HG03025 (cell line): ENCODE results near the gene ARTN.

ENCODE experiments used
- ATAC-seq: cut with Tn5 transposase; IDR thresholded peaks from one replicate; pipeline ENCODE4 v1.9.1; 2021; ENCODE audit warnings: mild to moderate bottlenecking, moderate library complexity; ENCODE audit not compliant: unreplicated experiment, low FRiP score

ARTN gene

DNA sequence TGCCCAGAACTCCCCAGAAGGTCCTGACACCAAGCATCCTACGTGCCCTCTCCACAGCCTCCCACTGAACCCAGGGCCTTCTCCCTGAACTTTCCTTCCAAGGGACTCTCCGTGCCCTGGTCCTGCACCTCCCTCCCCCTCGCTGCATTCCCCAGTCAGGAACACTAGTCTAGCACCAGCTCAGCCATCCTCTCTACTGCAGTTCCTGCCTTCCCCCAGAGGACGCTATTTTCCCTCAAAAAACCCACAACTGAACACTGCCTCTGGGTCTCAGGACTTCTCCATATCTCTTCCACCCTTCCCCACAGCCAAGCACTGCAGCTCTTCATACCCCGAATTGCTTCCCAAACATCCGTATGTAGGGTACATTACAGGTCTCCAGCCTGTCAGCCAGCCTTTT lies 12.6 kb upstream of the ARTN start:
- ATAC-seq, result no peak

DNA sequence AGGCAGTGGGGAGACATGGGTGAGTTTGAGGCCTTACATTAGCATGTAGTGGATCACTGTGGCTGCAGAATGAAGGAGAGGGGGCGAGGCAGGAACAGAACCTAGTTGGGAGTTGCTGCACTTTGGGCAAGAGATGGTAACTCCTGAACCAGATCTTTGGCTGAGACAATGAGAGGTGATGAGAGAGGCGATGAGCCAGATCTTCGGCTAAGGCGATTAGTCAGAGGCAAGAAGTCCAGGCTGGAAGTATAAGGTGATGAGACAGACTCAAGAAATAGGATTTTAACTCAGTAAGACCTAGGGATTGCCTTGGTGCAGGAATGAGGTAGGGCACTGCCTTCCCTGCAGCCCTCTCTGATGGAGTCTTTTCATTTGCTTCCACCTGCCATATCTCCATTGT lies 9.1 kb upstream of the ARTN start:
- no peak for ATAC-seq

DNA sequence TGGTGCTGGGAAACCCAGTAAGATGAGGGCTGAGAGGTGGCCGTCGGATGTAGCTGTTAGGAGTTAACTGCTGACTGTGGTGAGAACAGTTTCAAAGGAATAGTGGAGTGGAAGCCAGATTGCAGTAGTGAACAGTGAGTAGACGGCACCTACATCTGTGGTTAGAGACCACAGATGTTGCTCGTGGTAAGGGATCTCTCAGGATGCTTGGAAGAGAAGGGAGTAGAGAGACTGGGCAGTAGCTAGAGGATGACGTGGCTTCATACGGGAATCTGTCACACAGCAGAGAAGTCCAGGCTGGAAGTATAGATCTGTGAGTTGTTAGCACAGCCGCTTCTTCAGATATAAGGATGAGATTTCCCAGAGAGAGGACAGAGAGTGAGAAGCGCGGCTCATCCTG lies 7.8 kb upstream of the ARTN start:
- no peak for ATAC-seq

DNA sequence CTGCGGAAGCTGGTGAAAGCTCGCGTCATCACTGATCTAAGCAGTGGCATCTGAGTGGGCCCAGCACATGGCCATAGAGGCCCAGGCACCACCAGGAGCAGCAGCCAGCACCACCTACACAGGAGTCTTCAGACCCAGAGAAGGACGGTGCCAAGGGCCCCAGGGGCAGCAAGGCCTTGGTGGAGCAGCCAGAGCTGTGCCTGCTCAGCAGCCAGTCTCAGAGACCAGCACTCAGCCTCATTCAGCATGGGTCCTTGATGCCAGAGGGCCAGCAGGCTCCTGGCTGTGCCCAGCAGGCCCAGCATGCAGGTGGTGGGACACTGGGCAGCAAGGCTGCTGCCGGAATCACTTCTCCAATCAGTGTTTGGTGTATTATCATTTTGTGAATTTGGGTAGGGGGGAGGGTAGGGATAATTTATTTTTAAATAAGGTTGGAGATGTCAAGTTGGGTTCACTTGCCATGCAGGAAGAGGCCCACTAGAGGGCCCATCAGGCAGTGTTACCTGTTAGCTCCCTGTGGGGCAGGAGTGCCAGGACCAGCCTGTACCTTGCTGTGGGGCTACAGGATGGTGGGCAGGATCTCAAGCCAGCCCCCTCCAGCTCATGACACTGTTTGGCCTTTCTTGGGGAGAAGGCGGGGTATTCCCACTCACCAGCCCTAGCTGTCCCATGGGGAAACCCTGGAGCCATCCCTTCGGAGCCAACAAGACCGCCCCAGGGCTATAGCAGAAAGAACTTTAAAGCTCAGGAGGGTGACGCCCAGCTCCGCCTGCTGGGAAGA lies 3.2 kb upstream of the ARTN start:
- no peak for ATAC-seq

DNA sequence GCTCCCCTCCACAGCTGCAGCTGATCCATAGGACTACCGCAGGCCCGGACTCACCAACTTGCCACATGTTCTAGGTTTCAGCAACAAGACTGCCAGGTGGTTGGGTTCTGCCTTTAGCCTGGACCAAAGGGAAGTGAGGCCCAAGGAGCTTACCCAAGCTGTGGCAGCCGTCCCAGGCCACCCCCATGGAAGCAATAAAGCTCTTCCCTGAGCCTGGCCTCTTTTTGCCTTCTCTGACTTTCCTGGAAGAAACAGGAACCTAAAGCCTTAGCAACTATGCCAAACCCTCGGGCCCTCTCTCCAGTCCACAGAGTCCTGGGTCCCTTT lies 2.7 kb upstream of the ARTN start:
- ATAC-seq, result no peak

DNA sequence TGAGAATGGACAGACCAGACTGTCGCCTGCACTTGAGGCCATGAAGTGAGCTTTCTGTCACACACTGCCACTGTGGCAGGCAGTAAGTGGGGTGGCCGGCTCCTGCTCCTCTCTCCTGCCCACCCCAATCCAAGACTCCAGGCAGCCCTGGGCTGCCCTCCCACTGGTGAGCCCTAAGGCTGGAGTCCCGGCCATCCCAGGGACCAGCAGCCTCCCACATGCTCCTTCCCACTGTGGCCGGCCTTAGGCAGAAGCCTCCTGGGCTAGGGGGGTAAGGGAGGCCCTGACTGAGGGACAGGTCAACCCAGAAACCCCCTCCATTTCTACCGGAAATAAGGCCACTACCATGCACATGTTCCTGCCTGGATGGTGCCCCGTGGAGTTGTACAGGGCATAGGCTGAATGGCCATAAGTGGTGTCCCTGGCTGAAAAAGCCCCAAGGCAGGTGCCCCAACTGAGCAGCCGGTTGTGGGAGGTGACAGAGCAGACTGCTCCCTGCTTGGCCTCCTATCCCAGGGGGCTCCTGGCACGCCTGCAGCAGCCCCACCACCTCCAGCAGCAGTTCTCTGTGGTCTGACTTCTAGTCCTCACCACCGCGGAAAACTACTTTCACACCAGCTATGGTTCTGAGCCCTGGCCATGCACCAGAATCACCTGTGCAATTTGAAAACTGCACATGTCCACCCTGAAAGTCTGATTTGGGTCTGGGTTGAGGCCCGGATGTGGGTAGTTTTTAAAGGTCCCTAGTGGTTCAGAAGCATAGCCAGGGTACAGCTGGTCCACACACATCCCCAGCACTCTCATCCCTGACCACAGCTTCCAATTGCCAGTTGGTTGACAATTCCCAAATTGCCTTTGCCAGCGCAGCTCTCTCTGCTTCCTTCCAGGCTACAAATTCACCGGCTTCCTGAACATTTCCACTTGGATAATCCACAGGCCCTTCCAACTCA lies 1.6 kb upstream of the ARTN start:
- ATAC-seq, result no peak

DNA sequence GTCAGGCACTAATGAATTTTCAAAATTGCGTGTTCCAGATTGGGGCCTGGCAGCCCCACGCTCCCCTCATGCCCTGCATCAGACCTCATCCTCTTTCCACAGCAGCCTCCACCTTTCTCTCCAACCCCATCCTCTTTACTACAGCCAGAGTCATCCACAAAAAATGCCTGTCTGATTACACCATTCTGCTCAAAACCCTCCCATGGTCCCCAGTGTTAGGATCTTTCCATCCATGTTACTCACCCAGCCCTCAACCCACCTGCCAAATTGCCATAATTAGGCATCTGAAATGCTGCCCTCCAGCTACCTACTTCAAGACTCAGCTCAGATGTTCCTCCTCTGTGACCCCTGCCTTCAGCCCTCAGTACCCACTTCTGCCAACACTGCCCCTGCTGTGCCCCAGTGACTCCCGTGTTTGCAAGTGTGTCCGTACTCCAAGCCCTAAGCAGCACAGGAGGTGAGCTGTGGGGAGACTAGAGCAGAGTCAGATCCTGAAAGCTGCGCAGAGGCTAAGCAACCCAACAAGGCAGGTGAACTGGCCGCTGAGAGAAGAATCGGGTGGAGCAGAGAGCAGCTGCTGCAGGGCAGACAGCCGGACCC lies 715 bp upstream of the ARTN start:
- ATAC-seq, result no peak

DNA sequence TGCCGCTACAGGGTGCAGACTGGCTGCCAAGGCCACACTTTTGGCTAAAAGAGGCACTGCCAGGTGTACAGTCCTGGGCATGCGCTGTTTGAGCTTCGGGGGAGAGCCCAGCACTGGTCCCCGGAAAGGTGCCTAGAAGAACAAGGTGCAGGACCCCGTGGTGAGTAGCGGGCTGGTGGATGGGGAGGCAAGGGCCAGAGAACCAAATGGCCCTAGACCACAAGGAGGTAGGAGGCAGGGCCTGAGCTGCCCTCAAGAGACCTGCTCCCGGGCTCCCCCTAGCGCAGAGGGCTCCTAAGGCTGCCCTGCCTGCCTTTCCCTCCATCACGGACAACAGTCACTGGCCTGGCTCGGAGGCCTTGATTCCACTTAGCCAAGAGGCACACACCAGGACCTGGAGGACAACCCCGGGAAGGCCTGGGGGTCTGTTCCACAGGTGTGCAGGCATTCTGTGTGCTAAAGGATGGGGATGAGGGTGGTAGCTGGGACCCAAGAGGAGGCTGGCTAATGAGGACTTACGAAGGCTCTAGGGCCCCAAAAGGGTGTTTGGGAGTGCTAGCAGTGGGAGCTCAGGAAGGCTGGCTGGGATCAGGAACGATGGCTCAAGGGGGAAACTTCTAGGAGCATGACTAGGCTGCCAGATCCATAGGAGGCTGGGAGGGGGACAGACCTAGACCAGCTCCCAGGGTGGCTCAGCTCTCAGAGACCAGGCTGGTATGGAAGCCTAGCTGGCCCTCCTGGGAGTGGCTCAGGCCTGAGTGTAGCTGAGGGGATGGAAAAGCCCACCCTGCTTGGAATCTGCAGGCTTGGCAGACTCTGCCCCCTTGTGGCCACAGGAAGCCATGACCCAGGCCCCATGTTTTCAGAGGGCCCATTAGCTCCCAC lies 742 bp downstream of the ARTN start:
- ATAC-seq, result no peak

DNA sequence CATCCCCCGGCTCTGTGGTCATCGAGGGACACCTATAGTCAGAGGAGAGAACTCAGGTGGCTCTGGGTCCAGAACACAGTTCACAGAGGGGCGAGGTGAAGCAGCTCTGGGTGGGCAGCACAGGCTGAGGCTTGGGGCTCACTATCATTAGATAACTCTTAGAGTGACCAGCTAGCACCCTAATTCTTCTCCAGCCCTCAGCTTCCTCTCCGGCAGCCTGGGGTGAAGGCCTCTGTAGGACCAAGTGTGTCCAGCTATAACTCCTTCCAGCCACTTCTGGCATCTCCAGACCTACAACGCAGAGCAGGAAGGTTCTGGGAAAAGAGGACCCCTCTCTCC lies 1.4 kb downstream of the ARTN start:
- no peak for ATAC-seq

DNA sequence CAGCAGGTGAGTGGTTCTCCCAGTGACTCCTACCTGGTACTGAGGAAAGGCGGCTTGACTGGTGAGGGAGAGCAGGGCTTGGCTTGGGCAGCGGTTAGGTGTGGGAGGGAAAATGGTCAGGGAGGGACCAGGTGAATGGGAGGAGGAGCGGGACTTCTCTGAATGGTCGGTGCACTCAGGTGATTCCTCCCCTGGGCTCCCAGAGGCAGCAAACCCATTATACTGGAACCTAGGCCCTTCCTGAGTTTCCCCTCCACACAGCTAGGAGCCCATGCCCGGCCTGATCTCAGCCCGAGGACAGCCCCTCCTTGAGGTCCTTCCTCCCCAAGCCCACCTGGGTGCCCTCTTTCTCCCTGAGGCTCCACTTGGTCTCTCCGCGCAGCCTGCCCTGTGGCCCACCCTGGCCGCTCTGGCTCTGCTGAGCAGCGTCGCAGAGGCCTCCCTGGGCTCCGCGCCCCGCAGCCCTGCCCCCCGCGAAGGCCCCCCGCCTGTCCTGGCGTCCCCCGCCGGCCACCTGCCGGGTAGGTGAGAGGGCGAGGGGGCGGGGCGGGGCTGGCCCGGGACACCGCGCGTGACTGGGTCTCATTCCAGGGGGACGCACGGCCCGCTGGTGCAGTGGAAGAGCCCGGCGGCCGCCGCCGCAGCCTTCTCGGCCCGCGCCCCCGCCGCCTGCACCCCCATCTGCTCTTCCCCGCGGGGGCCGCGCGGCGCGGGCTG lies 2.3 kb downstream of the ARTN start:
- no peak for ATAC-seq

DNA sequence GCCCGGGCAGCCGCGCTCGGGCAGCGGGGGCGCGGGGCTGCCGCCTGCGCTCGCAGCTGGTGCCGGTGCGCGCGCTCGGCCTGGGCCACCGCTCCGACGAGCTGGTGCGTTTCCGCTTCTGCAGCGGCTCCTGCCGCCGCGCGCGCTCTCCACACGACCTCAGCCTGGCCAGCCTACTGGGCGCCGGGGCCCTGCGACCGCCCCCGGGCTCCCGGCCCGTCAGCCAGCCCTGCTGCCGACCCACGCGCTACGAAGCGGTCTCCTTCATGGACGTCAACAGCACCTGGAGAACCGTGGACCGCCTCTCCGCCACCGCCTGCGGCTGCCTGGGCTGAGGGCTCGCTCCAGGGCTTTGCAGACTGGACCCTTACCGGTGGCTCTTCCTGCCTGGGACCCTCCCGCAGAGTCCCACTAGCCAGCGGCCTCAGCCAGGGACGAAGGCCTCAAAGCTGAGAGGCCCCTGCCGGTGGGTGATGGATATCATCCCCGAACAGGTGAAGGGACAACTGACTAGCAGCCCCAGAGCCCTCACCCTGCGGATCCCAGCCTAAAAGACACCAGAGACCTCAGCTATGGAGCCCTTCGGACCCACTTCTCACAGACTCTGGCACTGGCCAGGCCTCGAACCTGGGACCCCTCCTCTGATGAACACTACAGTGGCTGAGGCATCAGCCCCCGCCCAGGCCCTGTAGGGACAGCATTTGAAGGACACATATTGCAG lies 3.0 kb downstream of the ARTN start:
- ATAC-seq, result no peak

DNA sequence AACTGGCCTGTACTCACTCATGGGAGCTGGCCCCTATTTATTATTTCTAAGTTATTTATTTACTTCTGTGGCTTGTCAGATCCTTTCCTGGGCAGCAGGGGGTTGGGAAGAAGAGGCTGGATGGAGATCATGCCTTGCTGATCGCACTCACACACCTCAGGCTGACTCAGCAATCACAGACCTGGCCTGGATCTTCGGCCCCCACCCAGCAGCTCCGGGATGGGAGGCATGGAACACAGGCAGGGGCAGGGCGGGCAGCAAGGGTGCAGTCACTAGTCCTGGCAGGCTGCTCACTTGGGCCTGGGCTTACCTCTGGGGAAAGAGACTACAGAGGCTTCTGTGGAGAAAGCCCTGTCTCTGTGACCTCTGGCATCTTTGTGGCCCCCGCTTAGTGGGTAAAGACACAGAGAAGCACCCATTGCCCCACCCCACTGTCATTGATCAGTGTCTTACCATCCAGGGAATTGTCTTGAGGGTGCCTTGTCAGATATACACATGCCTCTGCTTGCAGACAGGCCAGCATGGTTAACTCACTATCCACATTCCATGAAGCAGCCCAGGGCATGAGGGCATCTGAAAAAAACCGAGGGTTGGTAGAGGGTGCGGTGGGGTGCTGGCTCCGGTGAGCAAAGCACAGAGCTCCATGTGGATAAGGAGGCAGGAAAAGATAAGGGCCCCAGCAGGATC lies 3.7 kb downstream of the ARTN start:
- ATAC-seq, result no peak

DNA sequence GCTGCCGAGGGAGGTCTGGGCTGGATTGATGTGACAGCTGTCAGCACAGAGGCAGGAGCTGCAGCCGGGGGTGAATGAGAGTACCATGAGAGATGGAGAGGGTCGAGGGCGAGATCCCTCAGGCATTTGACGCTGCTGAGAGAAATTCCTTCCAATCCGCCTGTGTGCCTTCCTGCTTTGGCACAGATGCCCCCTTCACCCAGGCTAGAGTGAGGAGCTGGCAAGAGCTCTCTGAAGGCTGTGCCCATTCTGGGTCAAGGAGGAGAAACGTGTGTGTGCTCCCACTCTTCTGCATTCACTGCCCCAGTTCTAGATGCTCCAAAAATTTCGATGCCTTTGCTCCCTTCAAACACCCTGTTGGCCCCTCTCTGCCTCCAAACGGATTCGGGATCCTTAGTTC lies 4.8 kb downstream of the ARTN start:
- ATAC-seq, result no peak

DNA sequence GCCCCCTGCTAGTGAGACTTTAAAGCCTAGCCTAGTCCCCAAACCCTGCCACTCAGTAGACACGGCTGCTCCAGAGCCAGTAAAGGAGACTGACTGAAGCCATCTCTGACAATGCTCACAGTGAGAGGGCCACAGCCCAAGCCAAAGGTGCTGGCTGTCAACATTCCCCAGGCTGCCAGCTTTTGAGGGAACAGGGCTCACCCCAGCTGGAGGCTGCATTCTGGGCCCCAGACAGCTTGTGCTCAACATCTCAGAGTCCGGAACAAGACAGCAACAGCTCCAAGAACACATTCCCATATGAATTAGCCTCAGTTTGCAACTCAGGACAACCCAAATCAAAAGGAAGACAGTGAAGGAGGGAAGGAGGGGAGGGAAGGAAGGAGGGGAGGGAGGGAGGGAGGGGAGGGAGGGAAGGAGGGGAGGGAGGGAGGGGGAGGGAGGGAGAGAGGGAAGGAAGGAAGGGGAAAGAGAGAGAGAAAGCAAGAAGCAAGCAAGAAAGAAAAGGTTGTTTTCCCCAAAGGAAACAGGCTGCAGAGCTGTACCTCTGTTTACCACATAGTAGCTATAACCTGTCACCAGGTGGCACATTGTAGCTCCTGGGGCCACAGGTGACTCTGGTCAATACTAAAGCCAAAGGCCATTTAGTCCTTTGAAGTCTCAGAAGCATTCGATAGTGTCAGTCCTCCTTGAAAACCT lies 5.4 kb downstream of the ARTN start:
- no peak for ATAC-seq

DNA sequence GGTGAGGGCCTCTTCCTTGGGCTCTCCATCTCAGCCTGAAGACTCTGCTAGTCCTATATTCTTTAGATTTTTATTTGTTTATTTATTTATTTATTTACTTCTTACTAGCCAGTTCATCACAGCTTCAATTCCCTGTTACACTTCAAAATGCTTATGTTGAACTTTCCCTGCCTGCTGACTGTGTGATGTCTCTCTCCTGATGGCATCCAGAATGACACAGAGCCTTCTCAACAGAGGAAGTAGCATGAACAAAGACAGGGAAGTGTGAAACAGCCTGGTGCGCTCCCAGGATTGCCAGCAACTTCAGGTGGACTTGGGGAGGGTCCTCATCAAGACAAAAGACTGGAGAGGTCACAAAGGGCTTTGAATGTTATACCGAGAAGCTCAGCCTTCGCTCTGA lies 8.8 kb downstream of the ARTN start:
- no peak for ATAC-seq

DNA sequence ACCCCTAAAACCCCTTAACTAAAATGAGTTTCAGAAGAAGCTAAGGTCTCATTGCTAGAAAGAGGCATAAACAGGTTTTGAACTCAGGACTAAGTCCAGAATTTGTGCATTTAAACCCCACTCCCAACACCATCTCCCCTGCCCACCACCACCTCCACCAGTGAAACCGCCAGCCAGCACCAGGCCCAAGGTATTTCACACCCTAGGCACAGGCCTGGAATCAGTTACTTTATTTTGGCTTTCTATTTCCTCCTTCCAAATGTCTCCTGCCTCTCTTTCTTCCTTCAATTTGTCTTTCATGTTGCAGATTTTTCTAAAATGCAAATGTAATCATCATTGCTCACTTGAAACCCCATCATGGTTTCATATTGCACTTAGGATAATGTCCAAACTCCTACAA lies 11.3 kb downstream of the ARTN start:
- ATAC-seq, result no peak

DNA sequence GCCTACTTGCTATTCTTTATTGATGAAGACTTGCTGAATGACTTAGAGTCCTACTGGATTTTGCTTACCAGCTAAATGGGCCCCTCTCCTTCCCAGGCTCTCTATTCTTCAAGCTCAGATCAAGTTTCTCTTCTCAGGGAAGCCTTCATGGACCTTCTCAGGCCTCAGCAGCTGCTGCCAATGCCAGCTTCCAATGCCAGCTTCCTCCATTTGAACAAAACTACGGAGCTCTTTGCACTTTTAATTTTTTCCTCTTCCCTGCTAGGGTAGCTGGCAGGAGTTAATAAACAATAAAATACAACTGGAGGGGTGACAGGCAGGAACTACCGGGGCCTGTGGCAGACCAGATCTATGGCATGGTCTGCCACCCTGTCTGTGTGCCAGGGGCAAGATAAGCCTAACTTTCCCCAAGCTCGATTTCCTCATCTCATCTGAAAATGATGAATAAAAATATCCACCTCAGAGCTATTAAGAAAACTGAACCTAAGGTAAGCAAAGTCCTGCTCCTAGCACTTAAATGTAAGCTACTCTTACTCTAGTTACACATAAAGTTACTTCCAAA lies 12.2 kb downstream of the ARTN start:
- ATAC-seq, result no peak
